Measurements from ENCODE around the gene MAP4K5.
"Not testable (repeated sequence)": the region's sequence is repeated elsewhere in the genome, so short reads cannot be mapped to it uniquely, and the experiment has no call there.

The MAP4K5 gene

GRCh38 chr14:50532502-50533240, at the start of gene MAP4K5:
TSS of gene MAP4K5 (minus strand) at chr14:50532569. CDS start at chr14:50532049, 520 bp downstream.
- DNase-seq (ENCODE audit: low read depth, low spot score): peak; percentile 72

DNA sequence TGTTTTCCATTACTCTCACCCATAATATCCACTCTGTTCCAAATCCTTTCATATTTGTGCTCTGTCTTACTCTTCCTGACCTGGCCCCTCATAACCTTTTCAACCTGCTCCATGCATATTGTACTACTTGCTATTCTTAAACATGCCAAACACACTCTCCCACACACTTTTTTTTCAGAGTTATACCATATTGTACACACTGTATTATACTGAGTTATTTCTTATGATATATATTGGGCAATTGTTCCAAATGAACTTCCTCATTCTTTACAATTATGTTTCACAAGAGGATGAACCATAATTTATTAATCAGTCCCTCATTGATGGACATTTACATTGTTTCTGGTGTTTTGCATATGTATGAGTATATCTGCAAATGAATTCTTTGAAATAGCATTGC, 46.1 kb upstream of the MAP4K5 start:
- DNase-seq (ENCODE audit: low read depth, low spot score): no peak

DNA sequence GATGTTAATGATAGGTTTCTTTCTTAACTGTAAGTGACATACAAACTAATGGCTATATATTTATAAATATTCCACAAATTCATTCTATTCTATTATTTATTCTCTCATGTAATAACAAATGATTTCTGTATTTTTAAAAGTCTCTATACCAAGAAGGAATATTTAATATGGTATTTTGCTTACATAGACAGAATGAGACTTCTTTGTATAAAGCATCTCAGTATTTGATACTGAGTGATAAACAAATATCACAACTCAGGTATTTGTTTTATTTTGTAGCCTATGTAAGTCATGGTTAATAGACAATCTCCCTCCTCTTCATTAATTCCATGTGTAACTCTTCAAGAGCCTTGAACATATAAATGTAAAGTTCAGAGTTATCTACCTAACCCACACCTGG, 45.6 kb upstream of the MAP4K5 start:
- DNase-seq (ENCODE audit: low read depth, low spot score): no peak

DNA sequence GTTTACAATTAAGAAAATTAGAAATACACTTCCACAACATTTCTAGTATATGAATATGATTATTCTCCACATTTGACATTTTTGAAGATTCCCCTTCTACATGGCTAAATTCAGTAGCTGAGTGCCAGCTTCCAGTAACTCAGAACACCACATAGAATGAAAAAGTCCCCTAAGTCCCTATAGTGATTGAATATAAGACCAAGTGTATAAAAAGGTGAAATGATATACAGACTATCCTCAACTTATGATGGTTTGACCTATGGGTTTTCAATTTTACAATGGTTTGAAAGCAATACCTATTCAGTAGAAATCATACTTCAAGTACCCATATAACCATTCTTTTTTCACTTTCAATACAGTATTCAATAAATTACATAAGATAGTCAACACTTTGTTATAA, 43.4 kb upstream of the MAP4K5 start:
- no peak for DNase-seq (ENCODE audit: low read depth, low spot score)

- DNase-seq (ENCODE audit: low read depth, low spot score): no peak
Measured at GRCh38 chr14:50573862-50574261, 41.5 kb upstream of the MAP4K5 start.

DNA sequence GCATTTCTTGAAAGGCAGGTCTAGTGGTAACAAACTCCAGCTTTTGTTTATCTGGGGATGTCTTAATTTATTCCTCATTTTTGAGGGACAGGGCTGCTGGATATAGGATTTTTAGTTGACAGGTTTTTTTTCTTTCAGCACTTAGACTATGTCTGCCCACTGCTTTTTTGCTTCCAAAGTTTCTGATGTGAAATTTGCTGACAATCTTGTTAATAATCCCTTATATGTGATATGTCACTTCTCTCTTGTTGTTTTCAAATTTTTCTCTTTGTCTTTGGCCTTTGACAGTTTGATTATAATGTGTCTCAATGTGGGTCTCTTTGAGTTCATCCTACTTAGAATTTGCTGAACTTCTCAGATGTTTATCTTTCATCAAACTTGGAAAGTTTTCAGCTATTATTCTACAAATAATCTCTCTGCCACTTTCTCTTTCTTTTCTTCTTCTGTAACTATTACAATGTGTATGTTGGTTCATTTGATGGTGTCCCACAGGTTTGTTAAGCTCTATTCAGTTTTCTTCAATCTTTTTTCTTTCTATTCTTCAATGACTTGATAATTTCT, 37.4 kb upstream of the MAP4K5 start:
- DNase-seq (ENCODE audit: low read depth, low spot score): no peak

DNA sequence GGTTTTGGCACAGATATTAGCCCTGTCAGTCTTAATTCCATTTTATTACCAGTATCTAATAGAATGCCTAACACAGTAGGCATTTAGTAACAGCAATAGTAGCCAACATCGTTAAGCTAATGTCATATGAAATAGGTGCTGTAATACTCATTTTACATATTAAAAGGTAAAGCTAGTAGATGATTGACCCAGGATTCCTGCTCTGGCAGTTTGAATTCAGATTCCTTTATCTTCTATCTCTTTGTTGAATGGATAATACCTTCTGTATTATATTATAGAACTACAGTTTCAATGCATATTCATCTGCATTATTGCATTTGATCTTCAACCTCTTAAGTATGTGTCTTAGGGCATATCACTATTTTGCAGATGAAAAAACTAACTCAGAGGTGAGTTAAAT, 30.5 kb upstream of the MAP4K5 start:
- DNase-seq (ENCODE audit: low read depth, low spot score): no peak

- DNase-seq (ENCODE audit: low read depth, low spot score): peak; percentile 3
Measured at GRCh38 chr14:50560931-50561285, 28.5 kb upstream of the MAP4K5 start.

GRCh38 chr14:50559990-50560930, 27.9 kb upstream of the MAP4K5 start, which contains the start of gene ATL1:
TSS of gene ATL1 (plus strand) at chr14:50560145. CDS start at chr14:50560266, 121 bp downstream.
- DNase-seq (ENCODE audit: low read depth, low spot score): peak; percentile 31

DNA sequence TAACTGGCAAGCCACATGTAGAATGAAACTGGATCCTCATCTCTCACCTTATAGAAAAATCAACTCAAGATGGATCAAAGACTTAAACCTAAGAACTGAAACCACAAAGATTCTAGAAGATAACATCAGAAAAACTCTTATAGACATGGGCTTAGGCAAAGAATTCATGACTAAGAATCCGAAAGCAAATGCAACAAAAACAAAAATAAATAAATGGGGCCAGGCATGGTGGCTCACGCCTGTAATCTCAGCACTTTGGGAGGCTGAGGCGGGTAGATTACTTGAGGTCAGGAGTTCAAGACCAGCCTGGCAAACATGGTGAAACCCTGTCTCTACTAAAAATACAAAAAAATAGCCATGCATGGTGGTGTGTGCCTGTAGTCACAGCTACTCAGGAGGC, 20.4 kb upstream of the MAP4K5 start:
- DNase-seq (ENCODE audit: low read depth, low spot score): not testable (repeated sequence)

GRCh38 chr14:50551877-50552276, 19.5 kb upstream of the MAP4K5 start:
- DNase-seq (ENCODE audit: low read depth, low spot score): no peak

- no peak for DNase-seq (ENCODE audit: low read depth, low spot score)
Measured at GRCh38 chr14:50550294-50550693, 17.9 kb upstream of the MAP4K5 start.

- no peak for DNase-seq (ENCODE audit: low read depth, low spot score)
Measured at GRCh38 chr14:50545618-50546017, 13.2 kb upstream of the MAP4K5 start.

- no peak for DNase-seq (ENCODE audit: low read depth, low spot score)
Measured at GRCh38 chr14:50544911-50545310, 12.5 kb upstream of the MAP4K5 start.

GRCh38 chr14:50542941-50543418, 10.6 kb upstream of the MAP4K5 start:
- DNase-seq (ENCODE audit: low read depth, low spot score): no peak

DNA sequence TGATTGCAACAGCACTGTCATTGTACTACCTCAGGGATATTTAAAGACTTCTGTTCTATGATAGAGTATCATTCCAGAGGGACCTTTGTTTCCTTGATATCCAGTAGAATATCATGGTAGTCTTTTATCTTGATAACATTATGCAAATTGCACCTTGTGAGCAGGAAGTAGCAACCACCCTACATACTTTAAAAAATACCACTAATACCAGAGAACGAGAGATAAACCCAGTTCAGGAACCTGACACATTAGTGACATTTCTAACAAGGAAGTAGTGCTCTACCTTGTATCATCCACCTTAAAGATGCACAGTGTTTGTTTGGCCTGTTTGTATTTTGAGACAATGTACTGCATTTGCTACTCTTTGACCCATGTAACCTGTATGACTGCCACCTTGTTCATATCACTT, 8.8 kb upstream of the MAP4K5 start:
- DNase-seq (ENCODE audit: low read depth, low spot score): no peak

DNA sequence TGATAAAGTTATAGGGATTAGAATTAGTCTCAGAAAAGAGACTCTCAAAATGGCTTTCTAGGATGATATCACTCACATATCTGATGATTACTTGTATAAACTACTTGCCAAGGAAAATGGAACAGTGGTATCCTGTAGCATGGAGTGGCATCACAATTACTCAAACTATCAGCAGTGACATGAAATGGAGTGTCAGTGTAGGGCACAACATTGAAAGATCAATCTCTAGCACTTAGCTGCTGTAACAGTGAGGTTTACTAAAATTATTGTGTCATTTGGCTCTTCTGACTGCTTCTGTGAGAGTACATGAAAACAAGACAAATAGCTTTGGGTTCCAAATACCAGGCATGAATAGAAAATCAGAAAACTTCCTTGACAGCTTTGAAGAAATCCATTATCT, 6.7 kb upstream of the MAP4K5 start:
- DNase-seq (ENCODE audit: low read depth, low spot score): no peak

- DNase-seq (ENCODE audit: low read depth, low spot score): not testable (repeated sequence)
Measured at GRCh38 chr14:50538034-50538433, 5.7 kb upstream of the MAP4K5 start.

GRCh38 chr14:50534997-50535396, 2.6 kb upstream of the MAP4K5 start:
- no peak for DNase-seq (ENCODE audit: low read depth, low spot score)

GRCh38 chr14:50534416-50534815, 2.0 kb upstream of the MAP4K5 start:
- no peak for DNase-seq (ENCODE audit: low read depth, low spot score)

DNA sequence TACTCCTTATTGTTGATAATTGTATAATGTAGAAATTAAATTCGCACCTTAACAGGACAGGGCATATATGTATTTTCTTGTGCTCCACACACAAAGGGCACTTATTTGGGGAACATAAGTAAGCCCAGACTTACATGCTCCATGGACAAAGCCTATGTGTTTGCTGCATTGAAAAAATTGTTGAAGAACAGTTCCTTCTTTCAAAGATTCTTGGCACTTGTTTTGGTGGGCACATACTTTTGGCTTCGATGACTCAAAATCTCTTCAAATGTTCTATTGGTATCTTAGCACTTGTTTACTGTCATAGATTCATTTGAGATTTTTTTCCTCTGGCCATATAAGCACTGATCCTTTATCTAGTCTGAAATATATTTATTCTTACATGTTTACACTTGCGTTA, 1.4 kb upstream of the MAP4K5 start:
- no peak for DNase-seq (ENCODE audit: low read depth, low spot score)

- no peak for DNase-seq (ENCODE audit: low read depth, low spot score)
Measured at GRCh38 chr14:50533241-50533705, 904 bp upstream of the MAP4K5 start.

Data from smooth muscle cell of the brain vasculature (primary cell).